ENCODE data around the gene EXOC2.

The EXOC2 gene

GRCh38 chr6:518218-518617 lies 174.7 kb downstream of the EXOC2 start:
- no peak for DNase-seq

- no peak for DNase-seq
Observed at GRCh38 chr6:516213-516612, 176.7 kb downstream of the EXOC2 start.

- DNase-seq: no peak
Observed at GRCh38 chr6:515267-515666, 177.7 kb downstream of the EXOC2 start.

GRCh38 chr6:514396-514978 lies 178.5 kb downstream of the EXOC2 start:
- no peak for DNase-seq

GRCh38 chr6:513961-514360 lies 179.0 kb downstream of the EXOC2 start:
- no peak for DNase-seq

GRCh38 chr6:513058-513457 lies 179.9 kb downstream of the EXOC2 start:
- DNase-seq: no peak

- DNase-seq: no peak
Observed at GRCh38 chr6:511488-512137, 181.3 kb downstream of the EXOC2 start.

- DNase-seq: peak; percentile 28
Observed at GRCh38 chr6:509676-510075, 183.3 kb downstream of the EXOC2 start.

- DNase-seq: no peak
Observed at GRCh38 chr6:508614-509013, 184.3 kb downstream of the EXOC2 start.

- DNase-seq: no peak
Observed at GRCh38 chr6:508006-508405, 184.9 kb downstream of the EXOC2 start.

GRCh38 chr6:506920-507622 lies 185.9 kb downstream of the EXOC2 start:
- DNase-seq: no peak

- no peak for DNase-seq
Observed at GRCh38 chr6:506508-506907, 186.4 kb downstream of the EXOC2 start.

- DNase-seq: no peak
Observed at GRCh38 chr6:505374-505773, 187.6 kb downstream of the EXOC2 start.

GRCh38 chr6:504446-504980 lies 188.4 kb downstream of the EXOC2 start:
- no peak for DNase-seq

- DNase-seq: no peak
Observed at GRCh38 chr6:503610-504362, 189.2 kb downstream of the EXOC2 start.

GRCh38 chr6:502761-503160 lies 190.2 kb downstream of the EXOC2 start:
- no peak for DNase-seq

- DNase-seq: peak; percentile 57
Observed at GRCh38 chr6:501891-502601, 190.9 kb downstream of the EXOC2 start.

- peak; percentile 37 for DNase-seq
Observed at GRCh38 chr6:499617-500016, 193.3 kb downstream of the EXOC2 start.

GRCh38 chr6:498795-499231 lies 194.1 kb downstream of the EXOC2 start:
- peak; percentile 51 for DNase-seq

GRCh38 chr6:497258-497657 lies 195.7 kb downstream of the EXOC2 start:
- no peak for DNase-seq

GRCh38 chr6:496649-497048 lies 196.3 kb downstream of the EXOC2 start:
- no peak for DNase-seq

- no peak for DNase-seq
Observed at GRCh38 chr6:494394-494793, 198.5 kb downstream of the EXOC2 start.

GRCh38 chr6:493840-494239 lies 199.1 kb downstream of the EXOC2 start:
- DNase-seq: no peak

Measured in CD4-positive, alpha-beta T cell treated with Interleukin-10 for 1 hour (primary cell).